Measurements from ENCODE around the gene EEF2K. TPM values are rescaled to one million over a fixed set of nuclear protein-coding genes. Genes with fewer than 3 reads are reported as not detected.

EEF2K gene
- polyA plus RNA-seq, 2 of the 4 experiments (the other 2 are of a cell fraction): 8.2 to 9.4 TPM

GRCh38 chr16:22318690-22319358, 112.7 kb downstream of the EEF2K start:
- ATAC-seq (peak; percentile 20 to 66; a peak in 5 of 6 replicates), DNase-seq (ENCODE audit: low read depth in 1 of 2, low spot score in 1 of 2) (peak; percentile 55 to 62), FAIRE-seq (no peak)
- H3K27ac ChIP-seq: no peak overlapping the region
- ChIA-PET CTCF (interaction anchor here (0.6 to 9.8 kb wide), 26 partner anchors 9 to 1470 kb away, joined by 3 to 160 read pairs (median 4); partner anchors contain the start of genes DNAH3, LDAF1 and POLR3E), POLR2A (no interaction called here)
- H3K4me2 ChIP-seq: no peak overlapping the region
- 55% methylated on average over 18 of the region's 18 CpGs for WGBS (ENCODE audit: missing lambda C conversion rate)
- no peaks in the 10 kb centered on the region for H3K9me3 ChIP-seq
- H3K4me1 ChIP-seq: no peaks in the 10 kb centered on the region
- H3K4me3 ChIP-seq: no peak overlapping the region
- TF ChIP-seq PHF8 (IDR thresholded peaks at IDR 0.05; ENCODE audit: borderline replicate concordance, low read depth) (no peak), SMC3 (IDR thresholded peaks at IDR 0.05) (peak; percentile 36; the same call in 1 of the 3 replicates), RAD21 (conservative IDR thresholded peaks at IDR 0.05 in 1 of 2, IDR thresholded peaks at IDR 0.05 in 1 of 2) (peak; percentile 63 to 67), CTCF (IDR thresholded peaks at IDR 0.05) (peak; percentile 71)

GRCh38 chr16:22320572-22321339, 114.7 kb downstream of the EEF2K start:
- H3K4me2 ChIP-seq: no peak overlapping the region
- ATAC-seq (no peak), FAIRE-seq (no peak)

More at GRCh38 chr16:22320572-22321339, 114.7 kb downstream of the EEF2K start:
- POLR2A ChIA-PET: interaction anchor here (0.7 kb wide), 1 partner anchor 1020 kb away, joined by 5 read pairs; no protein-coding TSS in a partner anchor
- CTCF ChIA-PET: interaction anchor here (0.6 to 9.8 kb wide), 28 partner anchors 9 to 1546 kb away, joined by 3 to 160 read pairs (median 4); partner anchors contain the start of genes DNAH3, EEF2K, LDAF1 and POLR3E
- no peak for DNase-seq (ENCODE audit: low read depth in 1 of 2, low spot score in 1 of 2)
- TF ChIP-seq ZC3H11A (IDR thresholded peaks at IDR 0.05) (no peak), MAX (IDR thresholded peaks at IDR 0.05) (no peak), HDAC2 (IDR thresholded peaks at IDR 0.05) (no peak), EHF (CRISPR knock-in tag; IDR thresholded peaks at IDR 0.05) (no peak), ZSCAN20 (CRISPR knock-in tag; IDR thresholded peaks at IDR 0.05) (no peak), BHLHE40 (IDR thresholded peaks at IDR 0.05; ENCODE audit: low read depth, low read length) (no peak), ATOH8 (CRISPR knock-in tag; IDR thresholded peaks at IDR 0.05; ENCODE audit: low read depth) (no peak), FOSB (CRISPR knock-in tag; IDR thresholded peaks at IDR 0.05) (no peak), HEYL (CRISPR knock-in tag; IDR thresholded peaks at IDR 0.05) (no peak), ZFP36 (IDR thresholded peaks at IDR 0.05; ENCODE audit: borderline replicate concordance, partially characterized antibody) (no peak), EP300 (IDR thresholded peaks at IDR 0.05) (no peak), CHD2 (IDR thresholded peaks at IDR 0.05; ENCODE audit: low read length, partially characterized antibody) (no peak), REST (IDR thresholded peaks at IDR 0.05) (no peak), EHMT2 (IDR thresholded peaks at IDR 0.05; ENCODE audit: low read depth) (no peak), GATA3 (IDR thresholded peaks at IDR 0.05; ENCODE audit: borderline replicate concordance) (no peak)
- H3K27ac ChIP-seq: no peak overlapping the region
- H3K4me1 ChIP-seq: no peaks in the 10 kb centered on the region
- H3K4me3 ChIP-seq: no peak overlapping the region
- 69% methylated on average over 13 of the region's 13 CpGs for WGBS (ENCODE audit: missing lambda C conversion rate)
- no peaks in the 10 kb centered on the region for H3K9me3 ChIP-seq
